Activated CD8-positive, alpha-beta T cell treated with anti-CD3 and anti-CD28 coated beads for 36 hours (primary cell): ENCODE data around the gene LRRC47. TPM values are rescaled to one million over a fixed set of nuclear protein-coding genes. Genes with fewer than 3 reads are reported as not detected.
"Not testable (repeated sequence)": the region's sequence is repeated elsewhere in the genome, so short reads cannot be mapped to it uniquely, and the experiment has no call there.

Experiments
- ATAC-seq: fragments of 200-7000 bp; cut with Tn5 transposase; one replicate; pipeline ENCODE4 v1.10.0; 2021; ENCODE audit warnings: mild to moderate bottlenecking, moderate library complexity
- CTCF ChIA-PET: fragments of 350-600 bp; sonication (Branson Sonifier 250); formaldehyde crosslinking; loops from one replicate; lab custom pipeline; 2021; ENCODE audit warnings: antibody characterized with exemption; lab: Charles Lee
- POLR2A ChIA-PET: fragments of 350-600 bp; sonication (Branson Sonifier 250); formaldehyde crosslinking; loops from one replicate; lab custom pipeline; 2021; ENCODE audit warnings: antibody characterized with exemption; lab: Charles Lee
- DNase-seq: peaks from one replicate; pipeline ENCODE4 v3.0.0-alpha.2; 2020
- H3K27ac Mint-ChIP-seq: one replicate; pipeline ENCODE4 v1.8.0; 2021; ENCODE audit warnings: mild to moderate bottlenecking, mixed read lengths
- H3K27me3 Mint-ChIP-seq: one replicate; pipeline ENCODE4 v1.8.0; 2021; ENCODE audit warnings: mixed read lengths
- H3K36me3 Mint-ChIP-seq: one replicate; pipeline ENCODE4 v1.8.0; 2021; ENCODE audit warnings: low read depth, mixed read lengths
- H3K4me1 Mint-ChIP-seq: one replicate; pipeline ENCODE4 v1.8.0; 2021; ENCODE audit warnings: low read depth, mixed read lengths
- H3K4me3 Mint-ChIP-seq: one replicate; pipeline ENCODE4 v1.8.0; 2021; ENCODE audit warnings: mild to moderate bottlenecking, moderate library complexity, mixed read lengths
- H3K9me3 Mint-ChIP-seq: one replicate; pipeline ENCODE4 v1.8.0; 2021; ENCODE audit warnings: mixed read lengths
- CTCF ChIP-seq: fragments of 200-600 bp; IDR thresholded peaks from one replicate; pipeline ENCODE4 v1.8.0; 2022; ENCODE audit warnings: antibody characterized with exemption, mild to moderate bottlenecking
- intact Hi-C: fragments of 100-400 bp; cut with micrococcal nuclease; formaldehyde crosslinking; loops from one replicate; pipeline ENCODE4 v1.10.0; 2022
- total RNA-seq, 2 experiments: library from RNA; stranded (reverse); gene quantifications; one replicate each; pipeline ENCODE4 v1.2.3, GENCODE V29; 2021

LRRC47 gene
- total RNA-seq, 2 experiments from 2014 or later, result 32.6 to 33.1 TPM

GRCh38 chr1:3809680-3810079, 13.4 kb upstream of the LRRC47 start:
- no peak for TF ChIP-seq CTCF
- Mint-ChIP-seq H3K27me3 (peaks cover 7% of the 10 kb centered on the region), H3K4me1 (no peaks in the 10 kb centered on the region), H3K27ac (no peak overlapping the region), H3K4me3 (no peak overlapping the region), H3K9me3 (no peaks in the 10 kb centered on the region), H3K36me3 (no peaks in the 10 kb centered on the region)
- no peak for ATAC-seq
- POLR2A ChIA-PET, result no interaction called here
- intact Hi-C loops, result no loop called here
- no peak for DNase-seq
- CTCF ChIA-PET, result no interaction called here

- intact Hi-C loops, result no loop called here
- no peak for TF ChIP-seq CTCF
- H3K36me3 Mint-ChIP-seq, result no peaks in the 10 kb centered on the region
Observed at GRCh38 chr1:3807769-3808168, 11.5 kb upstream of the LRRC47 start.

GRCh38 chr1:3805038-3805437, 8.7 kb upstream of the LRRC47 start:
- H3K9me3 Mint-ChIP-seq, result no peaks in the 10 kb centered on the region
- no peak overlapping the region for H3K27ac Mint-ChIP-seq
- intact Hi-C loops, result no loop called here
- ChIA-PET POLR2A (interaction anchor here (1.3 to 1.9 kb wide), 2 partner anchors 11 to 20 kb away, joined by 3 to 4 read pairs; no protein-coding TSS in a partner anchor), CTCF (interaction anchor here (1.7 kb wide), 1 partner anchor 29 kb away, joined by 4 read pairs; no protein-coding TSS in a partner anchor)
- TF ChIP-seq CTCF, result no peak
- H3K36me3 Mint-ChIP-seq, result no peaks in the 10 kb centered on the region
- H3K4me1 Mint-ChIP-seq, result peaks cover 8% of the 10 kb centered on the region
- no peak overlapping the region for H3K4me3 Mint-ChIP-seq
- DNase-seq, result no peak
- H3K27me3 Mint-ChIP-seq, result peaks cover 22% of the 10 kb centered on the region
- ATAC-seq, result no peak

More at GRCh38 chr1:3807769-3808168, 11.5 kb upstream of the LRRC47 start:
- no peak overlapping the region for H3K27ac Mint-ChIP-seq
- ATAC-seq (no peak), DNase-seq (no peak)
- H3K4me3 Mint-ChIP-seq, result no peak overlapping the region
- H3K4me1 Mint-ChIP-seq, result no peaks in the 10 kb centered on the region
- CTCF ChIA-PET, result interaction anchor here (1.0 kb wide), 1 partner anchor 12 kb away, joined by 3 read pairs; the partner anchor contains the start of gene LRRC47
- POLR2A ChIA-PET, result no interaction called here
- H3K9me3 Mint-ChIP-seq, result no peaks in the 10 kb centered on the region
- H3K27me3 Mint-ChIP-seq, result peaks cover 13% of the 10 kb centered on the region

- intact Hi-C loops, ATAC-seq, CTCF ChIA-PET, DNase-seq, H3K27ac Mint-ChIP-seq, H3K4me3 Mint-ChIP-seq, H3K9me3 Mint-ChIP-seq, H3K4me1 Mint-ChIP-seq, H3K36me3 Mint-ChIP-seq: not testable (repeated sequence)
- H3K27me3 Mint-ChIP-seq, result peaks cover 23% of the 10 kb centered on the region
- POLR2A ChIA-PET, result interaction anchor here (1.3 to 1.9 kb wide), 2 partner anchors 11 to 19 kb away, joined by 3 to 4 read pairs; no protein-coding TSS in a partner anchor
Observed at GRCh38 chr1:3804627-3804944, 8.3 kb upstream of the LRRC47 start.

GRCh38 chr1:3803905-3804626, 7.8 kb upstream of the LRRC47 start:
- H3K27me3 Mint-ChIP-seq, result peaks cover 25% of the 10 kb centered on the region
- DNase-seq (no peak), ATAC-seq (no peak)
- TF ChIP-seq CTCF, result no peak
- H3K36me3 Mint-ChIP-seq, result no peaks in the 10 kb centered on the region
- no peak overlapping the region for H3K4me3 Mint-ChIP-seq
- ChIA-PET POLR2A (interaction anchor here (1.3 to 1.9 kb wide), 2 partner anchors 10 to 19 kb away, joined by 3 to 4 read pairs; no protein-coding TSS in a partner anchor), CTCF (interaction anchor here (1.1 kb wide), 1 partner anchor 17 kb away, joined by 3 read pairs; no protein-coding TSS in a partner anchor)
- H3K4me1 Mint-ChIP-seq, result peaks cover 8% of the 10 kb centered on the region
- no peaks in the 10 kb centered on the region for H3K9me3 Mint-ChIP-seq
- no peak overlapping the region for H3K27ac Mint-ChIP-seq
- intact Hi-C loops, result no loop called here

GRCh38 chr1:3800795-3801194, 4.5 kb upstream of the LRRC47 start:
- H3K9me3 Mint-ChIP-seq, POLR2A ChIA-PET, H3K4me3 Mint-ChIP-seq, DNase-seq, intact Hi-C loops, H3K27ac Mint-ChIP-seq, H3K36me3 Mint-ChIP-seq, ATAC-seq: not testable (repeated sequence)
- H3K4me1 Mint-ChIP-seq, result peaks cover 16% of the 10 kb centered on the region
- CTCF ChIA-PET, result interaction anchor here (1.4 to 2.1 kb wide), 2 partner anchors 9 to 25 kb away, joined by 3 to 12 read pairs; no protein-coding TSS in a partner anchor
- H3K27me3 Mint-ChIP-seq, result peaks cover 23% of the 10 kb centered on the region
